HG03354 (cell line): Measurements from ENCODE around the gene LIMK2.

ENCODE experiments used
- ATAC-seq: cut with Tn5 transposase; IDR thresholded peaks from one replicate; pipeline ENCODE4 v1.9.1; 2021; ENCODE audit warnings: mild to moderate bottlenecking; ENCODE audit not compliant: unreplicated experiment, poor library complexity, severe bottlenecking

The LIMK2 gene

DNA sequence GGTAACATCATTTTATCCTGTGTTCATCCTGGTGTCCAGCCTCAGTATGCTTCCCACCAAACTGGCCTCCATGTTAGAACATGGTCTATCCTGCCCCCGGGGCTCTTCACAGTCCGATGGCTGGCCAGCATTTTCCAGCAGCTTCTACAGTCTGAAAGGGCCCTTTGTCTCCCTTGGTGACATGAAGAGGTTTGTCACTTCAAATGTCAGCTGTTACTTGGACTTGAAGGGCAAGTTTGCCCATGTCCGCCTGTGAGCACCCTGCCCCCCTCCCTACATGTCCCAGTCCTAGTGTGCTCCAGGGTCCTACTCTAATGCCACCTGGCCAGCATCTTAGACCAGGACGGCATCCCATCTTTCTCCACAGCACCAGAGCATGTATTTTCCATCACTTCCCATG, 109.3 kb downstream of the LIMK2 start:
- ATAC-seq = no peak

DNA sequence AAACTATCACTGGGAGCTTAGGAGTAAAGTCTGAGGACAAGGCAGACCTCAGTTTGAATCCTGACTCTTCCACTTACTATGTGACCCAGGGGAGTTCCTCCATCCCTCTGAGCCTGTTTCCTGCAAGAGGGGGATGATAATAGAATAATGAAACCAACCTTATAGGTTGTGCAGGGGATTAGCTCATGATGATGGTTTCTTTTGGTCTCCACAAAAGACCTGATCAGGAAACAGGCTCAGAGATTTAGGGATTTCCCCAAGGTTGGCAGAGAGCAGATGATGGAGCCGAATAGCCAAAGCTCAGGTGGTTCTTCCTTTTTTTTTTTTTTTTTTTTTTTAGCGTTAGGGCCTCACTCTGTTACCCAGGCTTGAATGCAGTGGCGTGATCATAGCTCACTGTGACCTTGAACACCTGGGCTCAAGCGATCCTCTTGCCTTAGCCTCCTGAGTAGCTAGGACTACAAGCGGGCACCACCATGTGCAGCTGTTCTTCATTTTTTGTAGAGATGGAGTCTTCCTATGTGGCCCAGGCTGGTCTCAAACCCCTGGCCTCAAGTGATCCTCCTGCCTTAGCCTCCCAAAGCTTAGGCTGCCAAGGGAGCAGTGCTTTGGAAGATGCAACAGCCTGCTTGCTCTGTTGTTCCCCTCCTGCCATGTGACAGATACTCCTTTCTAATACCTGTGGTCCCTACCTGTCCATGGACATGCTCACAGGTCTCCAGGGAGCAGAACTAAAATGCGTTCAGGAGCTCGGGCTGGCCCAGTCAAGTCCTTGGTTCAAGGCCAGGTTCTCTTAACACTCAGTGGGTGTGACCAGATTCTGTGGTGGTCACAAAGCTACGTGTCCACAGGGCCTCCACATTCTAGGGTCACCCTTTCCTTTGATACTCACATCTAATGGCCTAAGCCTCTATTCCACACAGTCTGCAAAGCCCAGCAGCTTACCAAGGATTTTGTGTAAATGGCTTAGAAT, 111.8 kb downstream of the LIMK2 start:
- no peak for ATAC-seq

DNA sequence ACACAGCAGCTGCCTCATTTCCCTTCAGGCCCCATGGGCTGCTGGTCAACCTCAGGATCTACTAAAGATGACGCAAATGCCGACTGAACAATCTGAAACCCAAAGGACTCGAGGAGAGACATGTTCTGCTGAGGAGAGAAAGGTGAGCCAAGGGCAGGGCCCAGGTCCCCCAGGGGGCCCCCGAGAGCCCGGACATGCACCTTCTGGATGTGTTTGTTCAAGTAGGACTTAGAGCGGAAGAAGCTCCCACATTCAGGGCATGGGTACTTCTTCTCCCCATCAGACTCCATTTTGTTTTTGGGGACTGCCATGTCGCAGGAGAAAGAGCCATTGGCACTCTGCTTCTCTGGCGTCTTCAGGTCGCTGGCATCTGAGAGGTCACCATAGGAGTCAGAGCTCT, 114.8 kb downstream of the LIMK2 start:
- no peak for ATAC-seq

DNA sequence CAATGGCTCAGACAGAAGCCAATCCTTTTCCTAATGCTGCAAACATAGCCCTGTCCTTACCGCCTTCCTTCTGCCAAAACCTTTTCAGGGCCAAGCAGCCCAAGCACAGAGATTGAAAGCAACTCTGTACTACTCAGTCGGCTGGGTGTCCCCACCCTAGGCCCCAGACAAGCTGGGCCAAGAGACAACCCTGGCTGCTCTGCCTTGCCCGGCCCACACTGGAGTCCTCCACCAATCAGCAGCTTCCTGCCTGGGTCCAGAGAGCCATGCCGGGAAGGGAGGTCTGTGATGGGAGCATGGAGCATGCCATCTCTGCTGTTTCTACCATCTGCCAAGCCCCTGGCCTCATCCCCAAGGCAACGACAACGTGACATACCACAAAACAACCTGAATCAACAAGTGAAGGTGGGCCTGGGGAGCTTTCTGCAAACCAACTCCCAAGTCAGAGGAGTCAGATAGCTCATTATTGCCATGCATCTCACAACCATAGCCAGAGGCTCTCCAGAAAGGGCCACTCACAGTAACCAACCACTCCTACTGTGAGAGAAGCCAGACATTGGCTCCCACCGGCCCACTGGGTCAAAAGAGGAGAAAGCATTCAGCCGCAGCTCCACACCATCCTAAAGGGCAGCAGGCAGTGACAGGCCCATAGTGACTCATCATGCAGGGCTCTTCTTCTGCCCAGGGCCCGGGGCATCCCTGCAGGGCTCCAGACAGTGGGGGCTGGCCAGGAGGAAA, 115.9 kb downstream of the LIMK2 start:
- ATAC-seq = no peak

DNA sequence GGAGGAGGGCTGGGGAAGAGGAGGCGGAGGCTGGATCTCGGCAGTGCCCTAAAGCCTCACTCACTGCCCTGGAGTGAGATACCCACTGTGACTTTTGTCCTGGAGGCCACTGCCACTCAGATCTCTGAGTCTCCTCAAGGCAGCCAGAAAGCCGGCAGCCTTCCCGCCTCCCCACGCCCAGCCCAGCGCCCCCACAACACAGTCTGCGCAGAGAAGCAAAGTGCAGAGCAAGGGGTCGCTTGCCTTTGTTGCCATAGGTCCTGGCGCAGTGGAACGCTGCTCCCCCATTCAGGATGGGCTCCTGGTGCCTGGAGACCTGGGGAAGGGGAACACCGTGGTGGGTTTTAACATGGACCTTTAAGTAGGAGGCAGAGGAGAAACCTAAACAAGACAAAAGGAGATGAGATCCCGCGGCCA, 116.5 kb downstream of the LIMK2 start:
- no peak for ATAC-seq

DNA sequence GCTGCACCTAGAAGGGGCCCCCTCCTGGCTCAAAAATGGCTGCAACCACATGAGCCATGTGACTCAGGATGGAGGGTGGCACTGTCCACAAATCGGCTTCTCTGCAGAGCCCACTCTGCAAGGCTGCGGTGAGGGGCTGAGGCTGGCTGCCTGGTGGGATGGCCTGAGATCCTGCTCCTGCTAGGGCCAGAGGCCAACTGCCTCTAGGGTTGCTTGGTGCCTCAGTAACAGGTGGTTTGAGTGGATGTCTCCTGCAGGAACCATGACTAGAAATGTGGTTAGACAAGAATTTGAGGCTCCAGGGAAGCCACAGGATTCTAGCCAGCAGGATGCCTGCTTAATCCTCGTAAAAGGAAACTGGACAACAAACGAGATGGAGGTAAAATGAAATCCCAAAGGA, 116.9 kb downstream of the LIMK2 start:
- no peak for ATAC-seq
